GM18520 (cell line): ENCODE results near the gene RBM33.

Experiments used
- ATAC-seq: cut with Tn5 transposase; IDR thresholded peaks from one replicate; pipeline ENCODE4 v1.9.1; 2021; ENCODE audit not compliant: unreplicated experiment

RBM33 gene

DNA sequence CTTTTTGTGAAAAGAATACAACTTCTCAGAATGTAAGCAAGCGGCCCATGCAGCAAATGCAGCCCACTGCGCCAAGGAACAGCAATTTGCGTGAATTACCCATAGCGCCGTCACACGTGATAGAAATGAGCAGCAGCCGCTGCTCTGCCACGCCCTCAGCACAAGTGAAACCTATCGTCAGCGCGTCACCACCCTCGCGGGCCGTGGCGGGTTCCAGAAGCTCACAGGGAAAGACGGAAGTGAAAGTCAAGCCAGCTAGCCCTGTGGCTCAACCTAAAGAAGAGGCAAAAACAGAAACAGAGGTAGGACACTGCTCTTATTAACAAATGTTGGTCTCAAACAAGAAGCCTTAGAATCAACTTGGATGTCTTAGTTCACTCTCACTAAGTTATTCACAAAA, 97.3 kb downstream of the RBM33 start:
- no peak for ATAC-seq

DNA sequence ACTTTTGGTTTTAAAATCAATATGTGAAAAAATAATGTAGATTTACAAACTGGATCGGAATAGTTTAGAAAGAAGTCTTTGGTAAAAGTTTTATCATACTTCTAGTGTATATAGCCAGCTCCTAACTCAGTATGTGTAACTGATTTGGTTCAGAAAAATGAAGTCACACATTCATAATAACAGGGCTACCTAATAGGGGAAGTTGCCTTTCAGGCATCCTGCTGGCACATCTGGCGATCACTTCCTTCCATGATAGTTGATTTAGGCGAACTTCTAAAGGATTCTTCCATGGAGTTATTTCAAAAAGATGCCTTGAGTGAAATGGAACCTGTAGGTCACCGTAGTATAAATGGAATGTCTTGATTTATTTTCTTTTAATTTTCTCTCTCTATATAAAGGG, 98.7 kb downstream of the RBM33 start:
- no peak for ATAC-seq

- ATAC-seq = no peak
Observed at GRCh38 chr7:155744971-155745683, 100.7 kb downstream of the RBM33 start.

- no peak for ATAC-seq
Observed at GRCh38 chr7:155745737-155746136, 101.3 kb downstream of the RBM33 start.

- peak; percentile 34 for ATAC-seq
Observed at GRCh38 chr7:155746188-155746587, 101.7 kb downstream of the RBM33 start.

DNA sequence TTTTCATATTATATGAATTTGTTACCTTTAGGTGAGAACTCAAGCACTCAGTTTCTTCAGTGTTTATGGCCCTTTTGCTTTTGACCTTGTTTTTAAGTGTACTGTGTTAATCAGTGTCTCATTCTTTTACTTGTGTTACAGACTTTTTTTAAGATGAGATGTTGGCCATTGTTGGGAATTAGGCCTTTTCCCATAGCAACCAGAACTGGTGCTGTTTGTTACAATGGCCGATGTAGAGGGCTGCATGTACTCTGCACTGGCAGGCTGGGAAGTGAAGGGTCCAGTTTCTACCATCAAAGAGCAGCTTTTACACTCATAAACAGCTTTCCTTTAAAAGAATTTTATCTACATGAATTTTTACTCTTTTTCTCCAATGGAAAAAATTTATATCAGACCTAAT, 102.7 kb downstream of the RBM33 start:
- no peak for ATAC-seq

DNA sequence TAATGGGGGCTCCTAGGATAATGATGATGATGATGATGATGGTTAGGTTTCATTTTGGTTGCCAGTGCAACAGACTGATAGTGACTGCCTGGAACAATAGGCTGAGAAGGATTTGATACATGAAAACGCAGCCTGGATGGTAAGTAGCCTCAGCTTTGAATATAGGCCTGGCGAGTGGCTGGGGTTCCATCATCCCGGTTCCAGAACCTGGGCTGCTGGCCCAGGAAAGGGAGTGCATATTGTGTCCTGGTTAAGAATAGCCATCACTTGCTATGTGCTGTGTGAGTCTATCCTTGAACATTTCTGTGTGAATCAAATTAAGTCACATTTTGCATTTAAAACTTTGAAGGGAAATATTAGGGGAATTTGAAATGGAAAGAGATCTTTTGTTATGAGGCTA, 105.1 kb downstream of the RBM33 start:
- no peak for ATAC-seq

- no peak for ATAC-seq
Observed at GRCh38 chr7:155750255-155751125, 106.0 kb downstream of the RBM33 start.

- no peak for ATAC-seq
Observed at GRCh38 chr7:155751409-155751808, 106.9 kb downstream of the RBM33 start.

DNA sequence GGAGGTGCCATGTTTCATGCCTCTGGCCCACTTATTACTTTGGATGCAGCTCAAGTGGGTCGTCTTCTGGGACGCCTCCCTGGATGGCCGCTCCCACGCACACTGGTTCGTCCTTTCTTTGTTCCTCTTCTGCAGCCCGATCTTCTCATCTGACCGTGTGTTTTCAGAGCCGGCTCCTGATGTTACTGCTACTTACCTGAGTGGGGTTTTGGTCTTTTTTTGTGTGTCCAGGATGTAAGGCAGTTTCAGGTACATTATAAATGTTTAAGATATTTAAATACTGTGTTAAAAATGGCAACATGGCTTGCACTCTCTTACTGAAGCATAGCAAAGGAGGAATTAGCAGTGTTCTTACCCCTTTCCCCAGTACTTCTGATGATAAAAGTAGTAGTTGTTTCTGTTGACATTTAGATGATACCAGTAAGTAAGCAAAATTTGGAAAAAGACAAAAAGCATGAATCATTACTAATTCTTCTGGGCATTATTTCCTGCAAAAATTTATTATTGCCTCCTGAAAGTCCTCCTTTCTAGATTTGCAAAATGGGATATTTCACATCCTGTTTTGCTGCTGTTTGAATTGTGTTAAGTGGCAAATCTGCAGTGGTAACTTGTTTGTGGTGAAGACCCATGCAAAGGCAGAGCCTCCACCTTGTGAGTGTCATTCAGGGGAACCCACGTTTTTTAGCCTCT, 108.4 kb downstream of the RBM33 start:
- no peak for ATAC-seq

DNA sequence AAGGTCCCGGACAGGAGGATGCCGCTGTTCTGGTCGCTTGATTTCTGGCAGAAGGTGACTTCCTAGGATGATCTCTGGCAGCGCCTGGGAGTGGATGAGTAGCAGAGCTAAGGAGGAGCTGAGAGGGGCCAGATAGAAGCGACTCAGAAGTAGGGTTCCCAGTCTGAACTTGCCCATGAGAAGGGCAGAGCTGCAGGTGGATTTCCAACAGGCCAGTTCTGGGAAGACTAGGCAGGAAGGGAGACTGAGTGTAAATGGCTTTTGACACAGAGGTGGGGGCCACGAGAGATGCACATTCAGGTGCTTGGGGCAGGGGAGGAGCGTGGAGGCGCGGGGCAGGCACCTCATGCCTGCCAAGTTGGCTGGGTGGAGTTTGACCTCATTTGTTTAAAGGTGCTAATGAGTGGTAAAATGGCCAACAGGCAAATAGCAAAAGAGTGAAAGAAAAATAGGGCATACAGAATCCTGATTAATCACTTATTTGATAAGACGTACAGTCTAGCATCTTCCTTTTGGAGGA, 109.0 kb downstream of the RBM33 start:
- no peak for ATAC-seq

DNA sequence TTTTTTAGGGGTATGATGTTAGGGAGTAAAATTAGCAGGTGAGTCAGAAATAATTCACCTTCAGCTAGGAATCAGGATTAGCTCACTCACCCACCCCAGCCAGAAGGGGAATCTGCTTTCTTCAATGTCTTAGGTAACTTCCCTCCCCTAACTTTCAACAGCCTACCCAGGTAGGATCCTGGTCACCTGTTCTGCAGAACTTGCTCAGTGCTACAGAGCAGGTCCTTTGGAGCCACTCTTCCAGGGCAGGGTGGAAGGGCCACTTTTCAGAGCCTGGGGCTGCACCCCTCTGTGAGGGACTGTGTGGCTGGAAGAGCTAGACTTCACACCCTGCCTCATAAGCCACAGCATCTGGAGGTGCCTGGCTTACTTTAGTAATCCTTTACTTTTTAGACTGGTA, 109.7 kb downstream of the RBM33 start:
- no peak for ATAC-seq

GRCh38 chr7:155755026-155755425, 110.6 kb downstream of the RBM33 start:
- ATAC-seq = no peak

DNA sequence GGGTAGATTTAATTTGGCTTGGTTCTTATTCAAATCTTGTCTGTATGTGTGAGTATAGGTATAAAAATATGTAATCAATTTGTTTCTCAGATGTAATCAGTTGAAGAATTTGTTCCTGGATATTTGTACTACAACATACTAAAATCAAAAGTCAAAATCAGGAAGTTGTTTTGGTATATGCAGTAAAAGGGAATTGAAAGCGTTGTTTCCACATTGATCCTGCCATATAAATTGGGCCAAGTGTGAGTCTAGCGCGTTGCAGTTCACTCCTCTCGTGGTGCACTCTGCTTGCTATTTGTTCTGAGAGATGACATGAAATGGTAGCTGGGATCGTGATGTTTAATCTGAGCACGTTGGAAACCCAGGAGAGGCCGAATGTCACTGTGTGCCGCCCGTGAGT, 111.9 kb downstream of the RBM33 start:
- ATAC-seq = no peak

GRCh38 chr7:155758348-155758747, 113.9 kb downstream of the RBM33 start:
- ATAC-seq = no peak

GRCh38 chr7:155759740-155760430, 115.4 kb downstream of the RBM33 start:
- no peak for ATAC-seq

DNA sequence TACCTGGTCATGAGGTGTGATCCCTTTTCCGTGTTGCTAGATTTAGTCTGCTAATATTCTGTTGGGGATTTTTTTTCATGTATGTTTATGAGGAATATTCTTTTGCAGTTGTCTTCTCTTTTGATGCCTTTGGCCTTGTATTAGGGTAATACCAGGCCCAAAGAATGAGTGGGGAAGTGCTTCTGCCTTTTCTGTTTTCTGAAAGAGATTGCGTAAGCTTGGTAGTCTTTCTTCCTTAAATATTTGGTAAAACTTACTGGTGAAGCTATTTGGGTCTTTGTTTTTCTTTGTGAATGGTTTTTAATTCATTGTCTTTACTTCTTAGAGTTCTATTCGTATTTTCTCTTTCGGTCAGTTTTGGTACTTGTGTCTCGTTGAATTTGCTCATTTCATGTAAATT, 116.7 kb downstream of the RBM33 start:
- no peak for ATAC-seq

DNA sequence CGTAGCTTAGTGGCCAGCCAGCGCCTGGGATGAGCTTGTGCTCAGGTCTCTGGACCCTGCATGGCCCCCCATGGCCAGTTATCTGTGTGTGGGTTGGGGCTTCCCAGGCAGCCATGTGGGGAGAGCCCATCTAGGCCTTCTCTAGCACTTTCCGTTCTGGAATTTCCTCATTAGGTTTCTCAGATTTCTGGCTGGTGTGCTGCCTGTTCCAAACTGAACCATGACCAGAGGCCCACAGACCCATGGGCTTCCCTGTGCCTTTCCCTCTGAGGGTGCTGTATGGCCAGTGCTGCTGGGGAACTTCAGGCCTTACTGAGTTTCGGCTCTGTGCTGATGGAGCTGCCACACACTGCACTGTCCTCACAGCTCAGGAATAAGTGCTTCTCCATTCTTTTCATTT, 117.6 kb downstream of the RBM33 start:
- no peak for ATAC-seq

DNA sequence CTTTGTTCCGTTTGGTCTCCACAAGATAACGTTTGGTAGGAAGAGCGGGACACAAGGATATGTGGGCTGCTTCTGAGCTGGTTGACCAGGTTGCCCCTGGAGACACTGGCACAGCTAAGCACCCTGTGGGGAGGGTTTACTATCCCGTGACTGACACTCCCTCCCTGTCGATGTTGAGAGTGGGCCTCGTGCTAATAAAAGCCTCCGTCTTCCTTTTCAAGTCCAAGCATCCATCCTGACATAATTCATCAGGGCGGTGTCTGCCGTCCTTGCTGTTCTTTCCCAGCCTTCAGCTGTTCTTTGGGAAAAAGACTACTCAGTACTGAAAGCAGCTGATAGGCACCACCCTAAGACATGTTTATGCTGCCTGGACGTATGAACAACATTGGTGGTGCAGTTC, 118.2 kb downstream of the RBM33 start:
- no peak for ATAC-seq

- no peak for ATAC-seq
Observed at GRCh38 chr7:155763122-155763521, 118.7 kb downstream of the RBM33 start.
